ENCODE results near the gene PDZRN3.

GRCh38 chr3:73435055-73435454 is 189.7 kb downstream of the PDZRN3 start:
- TF ChIP-seq CTCF (IDR thresholded peaks at IDR 0.05) (no peak), POLR2AphosphoS5 (IDR thresholded peaks at IDR 0.05; ENCODE audit: low read depth, low read length) (no peak), REST (IDR thresholded peaks at IDR 0.05; ENCODE audit: insufficient read depth in 1 of 2, low read depth in 2 of 2, low read length in 1 of 2) (no peak), TCF7L2 (IDR thresholded peaks at IDR 0.05; ENCODE audit: low read depth, low read length) (no peak), SIN3A (IDR thresholded peaks at IDR 0.05; ENCODE audit: borderline replicate concordance, insufficient read depth, low read depth, low read length) (no peak)
